ENCODE results near the gene C2orf92.
A peak's percentile ranks its signal among the peaks of the same experiment; 100 is the strongest.
"Not testable (repeated sequence)": the region's sequence is repeated elsewhere in the genome, so short reads cannot be mapped to it uniquely, and the experiment has no call there.

C2orf92 gene

GRCh38 chr2:97695744-97696143, 26.2 kb downstream of the C2orf92 start:
- no peak for DNase-seq

- peak; percentile 87 to 92 for DNase-seq
Observed at GRCh38 chr2:97697252-97698235, 28.0 kb downstream of the C2orf92 start.

DNA sequence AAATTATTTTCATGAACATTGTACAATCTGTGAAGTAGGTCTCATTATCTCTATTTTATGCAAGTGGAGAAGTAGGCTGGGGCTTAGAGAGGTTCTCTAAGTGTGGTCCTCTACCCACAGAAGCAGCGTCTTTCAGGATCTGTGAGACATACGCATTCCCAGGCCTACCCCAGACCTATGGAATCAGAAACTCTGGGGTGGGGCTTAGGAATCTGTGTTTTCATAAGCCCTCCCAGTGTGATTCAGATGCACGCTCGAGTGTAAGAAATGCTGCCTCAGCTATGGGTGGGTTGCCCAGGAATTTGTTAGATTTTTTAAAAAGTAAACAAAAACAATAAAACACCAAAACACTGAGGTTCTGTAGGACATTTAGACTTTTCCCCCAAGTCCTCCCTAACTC, 29.0 kb downstream of the C2orf92 start:
- no peak for DNase-seq

- DNase-seq = peak; percentile 53 to 75
Observed at GRCh38 chr2:97699765-97700444, 30.4 kb downstream of the C2orf92 start.

DNA sequence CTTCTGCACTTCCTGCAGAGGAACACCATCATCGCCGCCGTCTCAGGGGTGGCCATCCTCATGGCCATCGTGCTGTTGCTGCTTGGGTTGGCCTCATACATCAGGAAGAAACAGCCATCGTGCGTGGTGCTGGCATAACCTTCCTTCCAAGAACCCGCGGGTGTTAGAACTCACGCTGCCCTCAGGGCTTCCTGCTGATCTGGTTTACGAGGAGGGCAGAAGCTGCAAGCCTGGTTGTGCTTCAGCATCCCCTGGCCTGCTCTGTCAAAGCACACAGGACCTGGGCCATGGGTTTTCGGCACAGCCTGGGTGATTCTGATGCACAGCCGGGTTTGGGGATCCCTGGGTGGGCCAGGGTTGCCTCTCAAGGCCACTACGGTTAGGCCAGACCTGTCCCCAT, 31.7 kb downstream of the C2orf92 start:
- DNase-seq = no peak

DNA sequence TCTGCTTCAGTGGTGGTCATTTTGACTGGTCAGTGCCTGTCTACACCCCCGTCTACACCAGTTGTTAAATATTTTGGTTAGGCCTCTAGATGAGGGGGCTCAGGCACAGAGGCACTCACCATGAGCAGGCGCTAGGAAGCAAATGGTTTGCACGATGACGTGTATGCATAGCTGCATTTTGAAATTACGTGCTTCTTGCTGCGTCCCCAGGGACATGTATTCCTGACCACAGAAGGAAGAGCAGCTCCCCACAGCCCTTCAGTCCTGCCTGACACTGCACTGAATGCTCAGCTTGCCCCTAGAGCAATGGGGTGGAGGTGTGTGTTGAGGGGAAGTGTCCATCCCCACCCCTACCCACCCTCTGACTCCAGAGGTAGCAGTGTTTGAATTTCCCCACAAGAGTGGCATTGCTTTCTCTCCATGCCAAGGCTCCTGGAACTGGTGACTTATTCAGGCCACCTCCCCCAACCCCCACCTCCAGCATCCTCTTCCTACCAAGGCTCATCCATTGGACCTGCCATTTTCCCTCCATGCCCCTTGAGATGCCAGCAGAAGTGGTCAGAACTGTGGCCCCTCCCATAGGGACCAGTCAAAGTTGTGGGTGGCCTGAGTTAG, 32.4 kb downstream of the C2orf92 start:
- DNase-seq = no peak

GRCh38 chr2:97702731-97703470, 33.4 kb downstream of the C2orf92 start:
- no peak for DNase-seq

- DNase-seq = no peak
Observed at GRCh38 chr2:97703741-97704140, 34.2 kb downstream of the C2orf92 start.

GRCh38 chr2:97704989-97705388, 35.5 kb downstream of the C2orf92 start:
- DNase-seq = no peak

GRCh38 chr2:97706112-97706511, 36.6 kb downstream of the C2orf92 start:
- no peak for DNase-seq

GRCh38 chr2:97706708-97707345, 37.3 kb downstream of the C2orf92 start:
- no peak for DNase-seq

DNA sequence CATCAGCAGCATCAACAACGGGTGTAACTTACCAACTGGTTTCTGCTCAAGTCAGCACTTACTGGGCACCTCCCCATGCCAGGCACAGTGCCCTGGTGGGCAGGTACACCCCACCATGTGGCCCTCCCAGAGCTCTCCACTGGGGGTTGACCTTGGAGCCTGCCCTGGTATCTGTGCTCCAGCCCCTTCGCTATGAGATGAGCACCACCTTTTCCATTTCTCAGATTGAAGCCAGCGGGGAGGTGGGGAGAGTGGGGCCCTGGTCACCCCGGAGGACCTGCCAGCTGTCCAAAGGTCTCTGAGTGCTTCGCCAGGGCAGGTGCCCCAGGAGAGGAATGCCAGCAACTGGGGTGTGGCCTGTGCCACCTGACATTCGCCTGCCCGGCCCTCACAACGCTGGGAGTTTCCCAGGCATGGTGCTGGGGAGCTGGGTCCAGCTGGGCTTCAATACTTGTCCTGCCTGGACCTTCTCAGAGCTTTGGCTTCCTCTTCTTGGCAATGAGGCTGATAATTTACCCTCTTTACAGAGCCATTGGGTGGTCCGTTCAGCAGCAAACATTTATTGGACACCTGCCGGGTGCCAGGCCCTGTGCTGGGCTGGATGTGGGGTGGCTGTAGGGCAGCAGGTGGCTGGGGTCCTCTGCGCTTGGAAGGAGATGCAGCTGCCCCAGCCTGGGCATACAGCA, 38.0 kb downstream of the C2orf92 start:
- no peak for DNase-seq

DNA sequence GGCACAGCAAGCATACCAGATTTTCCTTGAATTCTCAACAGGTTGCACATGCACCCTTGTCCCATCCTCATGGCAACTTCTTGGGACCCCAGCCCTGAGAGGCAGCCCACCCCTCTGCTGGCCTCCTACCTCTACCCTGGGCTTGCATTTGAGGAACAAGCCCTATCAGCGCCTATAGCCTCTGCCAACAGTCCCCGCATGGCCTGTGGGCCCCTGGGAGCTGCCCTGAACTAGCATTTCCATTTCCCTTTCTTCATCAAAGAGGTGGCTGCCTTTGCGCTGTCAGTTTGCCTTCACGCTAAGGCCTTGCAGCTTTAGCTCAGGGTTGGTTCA, 38.5 kb downstream of the C2orf92 start:
- DNase-seq = no peak

- DNase-seq = no peak
Observed at GRCh38 chr2:97708608-97709007, 39.1 kb downstream of the C2orf92 start.

DNA sequence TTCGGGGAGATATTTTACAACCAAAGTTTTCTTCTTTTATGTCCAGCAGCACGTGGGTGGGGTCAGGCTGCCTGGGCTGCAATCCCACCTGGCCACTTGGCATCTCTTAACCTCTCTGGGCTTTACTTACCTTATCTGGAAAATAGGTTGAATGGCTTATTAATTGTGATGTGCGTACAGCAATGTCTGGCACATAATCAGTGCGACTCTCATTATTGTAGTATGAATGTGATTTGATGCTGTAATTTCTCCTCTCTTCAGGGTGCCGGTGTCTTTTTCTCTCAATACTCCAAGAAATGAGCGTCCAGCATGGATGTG, 41.8 kb downstream of the C2orf92 start:
- no peak for DNase-seq

DNA sequence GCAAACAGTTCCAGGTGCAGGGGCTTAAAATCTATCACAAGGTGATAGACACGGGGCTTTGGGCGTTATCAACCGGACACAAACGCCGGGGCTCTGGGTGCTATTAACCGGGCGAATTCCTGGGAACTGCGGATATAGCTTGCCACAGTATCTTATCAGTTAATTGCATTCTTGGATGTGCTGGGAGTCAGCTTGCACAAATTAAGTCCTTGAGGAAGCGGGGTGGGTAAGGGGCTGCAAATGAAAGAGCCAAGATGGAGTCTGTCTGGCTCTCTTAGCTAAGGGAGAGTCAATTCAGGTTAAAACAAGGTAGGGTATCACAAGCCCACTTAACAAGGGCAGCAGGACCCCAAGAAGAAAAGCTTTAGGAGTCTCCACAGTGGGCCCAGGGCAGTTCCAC, 42.7 kb downstream of the C2orf92 start:
- not testable (repeated sequence) for DNase-seq

- peak in 1 of 2 donors; percentile 35 for DNase-seq
Observed at GRCh38 chr2:97712693-97713295, 43.3 kb downstream of the C2orf92 start.

- DNase-seq = peak; percentile 66 to 81
Observed at GRCh38 chr2:97713296-97714083, 44.0 kb downstream of the C2orf92 start, which contains the start of gene ZAP70. TSS of gene ZAP70 (plus strand) at chr2:97713576. CDS start at chr2:97724037, 10,461 bp downstream.

GRCh38 chr2:97714084-97714949, 44.8 kb downstream of the C2orf92 start:
- DNase-seq = no peak

All from CD4-positive, alpha-beta T cell treated with Interferon alpha-2 for 1 hour (primary cell).